OCI-LY3 (cell line): ENCODE results near the gene GJD3.

ENCODE experiments used
- CTCF ChIP-seq: fragments of 200-600, 300-600 bp; sonication (generic); IDR thresholded peaks from 2 replicates; pipeline ENCODE4 v1.5.1; 2014; ENCODE audit warnings: antibody characterized with exemption, low read length, low read depth
- EZH2phosphoT487 ChIP-seq: fragments of 200-600 bp; shearing (Covaris generic); IDR thresholded peaks from 2 replicates; pipeline ENCODE4 v1.6.1; 2018; ENCODE audit warnings: antibody characterized with exemption, mixed run types, low read depth

GRCh38 chr17:40366076-40366860 is 1.7 kb upstream of the GJD3 start:
- TF ChIP-seq EZH2phosphoT487 (no peak), CTCF (no peak)
